Spleen (tissue), 11 donors: Measurements from ENCODE around the gene MED26. TPM values are rescaled to one million over a fixed set of nuclear protein-coding genes. Genes with fewer than 3 reads are reported as not detected.

Experiments used
- DNase-seq: peaks from one replicate; pipeline ENCODE4 v3.0.0-alpha.2; 2020
- H3K27ac ChIP-seq, 8 donors: fragments of 200-600 bp; sonication (generic) in 7 of 8; 1 replicate in 4 of 8; 2 replicates in 4 of 8; pipeline versions ENCODE4 v1.5.0 to v1.8.0; 2016 to 2021; ENCODE audit warnings: inconsistent platforms in 4 of 8, mild to moderate bottlenecking in 4 of 8, moderate library complexity in 1 of 8
- H3K27me3 ChIP-seq, 7 donors: fragments of 200-600 bp; sonication (generic) in 6 of 7; replicated peaks in 1 of 7; 1 replicate in 4 of 7; 2 replicates in 3 of 7; pipeline versions ENCODE4 v1.5.0 to v1.8.0; 2016 to 2021; ENCODE audit warnings: inconsistent platforms in 3 of 7, mild to moderate bottlenecking in 1 of 7
- H3K36me3 ChIP-seq, 6 donors: fragments of 200-600 bp; sonication (generic) in 5 of 6; 1 replicate in 4 of 6; 2 replicates in 2 of 6; pipeline versions ENCODE4 v1.5.0 to v1.8.0; 2016 to 2021; ENCODE audit warnings: inconsistent platforms in 2 of 6
- H3K4me1 ChIP-seq, 6 donors: fragments of 200-600 bp; sonication (generic) in 5 of 6; 1 replicate in 3 of 6; 2 replicates in 3 of 6; pipeline versions ENCODE4 v1.5.0 to v1.8.0; 2016 to 2021; ENCODE audit warnings: inconsistent platforms in 3 of 6
- H3K4me3 ChIP-seq, 8 donors: fragments of 200-600 bp; sonication (generic) in 7 of 8; 1 replicate in 4 of 8; 2 replicates in 4 of 8; pipeline versions ENCODE4 v1.5.0 to v1.8.0; 2016 to 2021; ENCODE audit warnings: inconsistent platforms in 4 of 8, mild to moderate bottlenecking in 4 of 8, moderate library complexity in 2 of 8
- H3K9me3 ChIP-seq, 8 donors: fragments of 200-600 bp; sonication (generic) in 7 of 8; 1 replicate in 4 of 8; 2 replicates in 4 of 8; pipeline versions ENCODE4 v1.5.0 to v1.8.0; 2016 to 2021; ENCODE audit warnings: inconsistent platforms in 4 of 8
- POLR2A ChIP-seq, 3 donors: fragments of 450-650 bp; IDR thresholded peaks; one replicate each; pipeline ENCODE4 v1.5.1; 2017; ENCODE audit warnings: antibody characterized with exemption in 3 of 3, mild to moderate bottlenecking in 1 of 3
- POLR2AphosphoS5 ChIP-seq, 3 donors: sonication (generic); formaldehyde crosslinking; IDR thresholded peaks; one replicate each; pipeline ENCODE4 v1.5.1; 2017; ENCODE audit warnings: antibody characterized with exemption in 3 of 3
- WGBS, 5 donors: extraction: QIAGEN DNeasy Blood & Tissue Kit in 3 of 5; methylation state at CpG; one replicate each; pipeline versions ENCODE4 v1.1.5 to v1.1.7; 2013 to 2018; 5-methylcytosine and 5-hydroxymethylcytosine counted together
- intact Hi-C: fragments of 100-400 bp; cut with DNase I; formaldehyde crosslinking; loops from one replicate; pipeline ENCODE4 v1.15.0; 2023; ENCODE audit warnings: low total_unique reads
- polyA plus RNA-seq, 3 donors: library from polyadenylated mRNA; stranded (reverse); fragments of 200-250 nt; gene quantifications; one replicate each; pipeline ENCODE4 v1.2.1, GENCODE V29; 2013
- total RNA-seq, 7 donors: library from RNA; depleted of rRNA in 3 of 7; stranded (reverse); fragments of >200 nt in 3 of 7; fragmentation: NEBNext Ultra II Directional in 4 of 7; extraction: Animal tissue kit (Norgen Biotek cat#: 25700) in 4 of 7; gene quantifications; one replicate each; pipeline versions ENCODE4 v1.1.0 to v1.2.1, GENCODE V29; 2016 to 2021
- TF ChIP-seq, protein P1 (sequence below), 11 experiments: fragments of 200-600 bp in 7 of 11; fragments of 450-650 bp in 4 of 11; sonication (generic) in 4 of 11; IDR thresholded peaks in 8 of 11; conservative IDR thresholded peaks in 3 of 11; 1 replicate in 7 of 11; 2 replicates in 4 of 11; pipeline versions ENCODE4 v1.4.0 to v1.8.0; 2016 to 2021; ENCODE audit warnings: antibody characterized with exemption in 11 of 11, inconsistent platforms in 4 of 11, mild to moderate bottlenecking in 1 of 11
- donor health status: healthy with polysubstance abuse.
- donor health status: DM: no; HTN: no; CAD: no; lungs with moderate emphysema.
- donor health status: DM: no; HTN: no; CAD: no.
- donor health status: Bipolar disorder and iron deficiency.
- donor health status: healthy.
- donor health status: DM: no; HTN: no; CAD: no.
- donor health status: DM: yes; HTN: yes; CAD: no.

The MED26 gene
- total and polyA plus RNA-seq, 10 donors, result 6.5 to 20.4 (median 15.7) TPM

DNA sequence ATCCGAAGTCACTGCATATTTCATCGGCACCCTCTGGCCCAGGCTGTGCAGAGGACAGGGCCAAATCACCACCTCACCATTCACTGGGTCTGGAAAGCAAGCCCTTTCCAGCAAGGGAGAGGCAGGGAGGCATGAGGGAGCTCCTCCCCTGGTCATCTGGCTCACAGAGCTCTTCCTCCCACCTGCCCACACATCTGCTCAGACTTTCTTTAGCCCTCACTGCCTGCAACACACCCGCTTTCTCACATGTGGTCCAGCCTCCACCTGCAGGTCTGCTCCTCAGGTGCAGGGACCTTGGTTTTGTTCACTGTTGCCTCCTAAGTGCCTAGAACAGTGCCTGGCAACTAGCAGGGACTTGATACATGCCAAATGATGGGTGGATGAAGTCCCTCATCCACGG is 34.8 kb downstream of the MED26 start:
- Histone ChIP-seq H3K27ac (peak overlapping the region in 3 of 8 donors; percentile 65 to 83 (median 67)), H3K36me3 (no peaks in the 10 kb centered on the region), H3K27me3 (no peaks in the 10 kb centered on the region), H3K9me3 (no peaks in the 10 kb centered on the region), H3K4me3 (no peak overlapping the region), H3K4me1 (peaks cover 42 to 96% (median 81%) of the 10 kb centered on the region in 6 donors)
- no peak for TF ChIP-seq POLR2AphosphoS5 (IDR thresholded peaks at IDR 0.05)
- no peak for TF ChIP-seq POLR2A (IDR thresholded peaks at IDR 0.05)
- TF ChIP-seq, protein P1, sequence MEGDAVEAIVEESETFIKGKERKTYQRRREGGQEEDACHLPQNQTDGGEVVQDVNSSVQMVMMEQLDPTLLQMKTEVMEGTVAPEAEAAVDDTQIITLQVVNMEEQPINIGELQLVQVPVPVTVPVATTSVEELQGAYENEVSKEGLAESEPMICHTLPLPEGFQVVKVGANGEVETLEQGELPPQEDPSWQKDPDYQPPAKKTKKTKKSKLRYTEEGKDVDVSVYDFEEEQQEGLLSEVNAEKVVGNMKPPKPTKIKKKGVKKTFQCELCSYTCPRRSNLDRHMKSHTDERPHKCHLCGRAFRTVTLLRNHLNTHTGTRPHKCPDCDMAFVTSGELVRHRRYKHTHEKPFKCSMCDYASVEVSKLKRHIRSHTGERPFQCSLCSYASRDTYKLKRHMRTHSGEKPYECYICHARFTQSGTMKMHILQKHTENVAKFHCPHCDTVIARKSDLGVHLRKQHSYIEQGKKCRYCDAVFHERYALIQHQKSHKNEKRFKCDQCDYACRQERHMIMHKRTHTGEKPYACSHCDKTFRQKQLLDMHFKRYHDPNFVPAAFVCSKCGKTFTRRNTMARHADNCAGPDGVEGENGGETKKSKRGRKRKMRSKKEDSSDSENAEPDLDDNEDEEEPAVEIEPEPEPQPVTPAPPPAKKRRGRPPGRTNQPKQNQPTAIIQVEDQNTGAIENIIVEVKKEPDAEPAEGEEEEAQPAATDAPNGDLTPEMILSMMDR (IDR thresholded peaks at IDR 0.05 in 8 of 11, conservative IDR thresholded peaks at IDR 0.05 in 3 of 11), result no peak
- intact Hi-C loops, result no loop called here
- DNase-seq, result no peak
- 90 to 94% (median 91%) methylated on average over 2 to 4 of the region's 4 CpGs for WGBS, 5 donors

DNA sequence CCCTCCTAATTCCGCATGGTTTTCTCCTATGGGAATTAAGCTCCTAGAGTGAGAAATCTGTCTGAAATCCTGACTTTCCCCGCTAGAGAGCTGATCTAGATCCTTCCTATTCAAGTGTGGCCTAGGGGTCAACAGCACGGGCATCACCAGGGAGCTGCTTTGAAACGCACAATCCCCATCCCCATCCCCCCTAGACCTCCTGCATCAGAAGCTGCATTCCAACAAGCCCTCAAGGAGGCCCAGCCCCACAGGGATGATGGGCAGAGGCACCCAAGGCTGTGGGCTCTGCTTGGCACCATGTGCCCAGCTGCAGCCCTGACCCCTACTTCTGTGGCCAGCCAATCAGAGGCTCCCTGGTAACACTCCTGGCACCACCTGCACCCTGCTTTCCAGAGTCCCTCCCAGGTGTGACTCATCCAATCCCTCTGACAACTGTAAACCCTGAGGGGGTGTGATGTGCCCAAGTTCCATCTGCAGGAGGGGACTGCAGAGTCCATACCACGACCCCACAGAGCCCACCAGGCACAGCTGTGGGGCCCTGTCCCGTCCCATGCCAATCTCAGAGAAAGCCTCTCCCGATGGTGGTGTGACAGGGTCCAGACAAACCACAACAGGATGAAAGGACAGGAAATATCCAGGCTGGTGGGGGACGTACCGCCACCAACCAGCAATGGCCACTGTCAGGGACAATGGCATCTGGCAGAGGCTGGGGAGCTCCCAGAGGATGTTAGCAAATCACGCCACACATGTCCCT is 36.0 kb downstream of the MED26 start:
- Histone ChIP-seq H3K4me3 (no peak overlapping the region), H3K4me1 (peaks cover 52 to 100% (median 92%) of the 10 kb centered on the region in 6 donors), H3K27ac (no peak overlapping the region), H3K9me3 (no peaks in the 10 kb centered on the region), H3K36me3 (no peaks in the 10 kb centered on the region), H3K27me3 (no peaks in the 10 kb centered on the region)
- WGBS, 5 donors, result 64 to 78% (median 72%) methylated on average over 9 to 10 of the region's 10 CpGs
- no peak for DNase-seq
- intact Hi-C loops, result no loop called here
- TF ChIP-seq POLR2A (IDR thresholded peaks at IDR 0.05) (no peak), POLR2AphosphoS5 (IDR thresholded peaks at IDR 0.05) (no peak)
- TF ChIP-seq, protein P1 (IDR thresholded peaks at IDR 0.05 in 8 of 11, conservative IDR thresholded peaks at IDR 0.05 in 3 of 11), result no peak

DNA sequence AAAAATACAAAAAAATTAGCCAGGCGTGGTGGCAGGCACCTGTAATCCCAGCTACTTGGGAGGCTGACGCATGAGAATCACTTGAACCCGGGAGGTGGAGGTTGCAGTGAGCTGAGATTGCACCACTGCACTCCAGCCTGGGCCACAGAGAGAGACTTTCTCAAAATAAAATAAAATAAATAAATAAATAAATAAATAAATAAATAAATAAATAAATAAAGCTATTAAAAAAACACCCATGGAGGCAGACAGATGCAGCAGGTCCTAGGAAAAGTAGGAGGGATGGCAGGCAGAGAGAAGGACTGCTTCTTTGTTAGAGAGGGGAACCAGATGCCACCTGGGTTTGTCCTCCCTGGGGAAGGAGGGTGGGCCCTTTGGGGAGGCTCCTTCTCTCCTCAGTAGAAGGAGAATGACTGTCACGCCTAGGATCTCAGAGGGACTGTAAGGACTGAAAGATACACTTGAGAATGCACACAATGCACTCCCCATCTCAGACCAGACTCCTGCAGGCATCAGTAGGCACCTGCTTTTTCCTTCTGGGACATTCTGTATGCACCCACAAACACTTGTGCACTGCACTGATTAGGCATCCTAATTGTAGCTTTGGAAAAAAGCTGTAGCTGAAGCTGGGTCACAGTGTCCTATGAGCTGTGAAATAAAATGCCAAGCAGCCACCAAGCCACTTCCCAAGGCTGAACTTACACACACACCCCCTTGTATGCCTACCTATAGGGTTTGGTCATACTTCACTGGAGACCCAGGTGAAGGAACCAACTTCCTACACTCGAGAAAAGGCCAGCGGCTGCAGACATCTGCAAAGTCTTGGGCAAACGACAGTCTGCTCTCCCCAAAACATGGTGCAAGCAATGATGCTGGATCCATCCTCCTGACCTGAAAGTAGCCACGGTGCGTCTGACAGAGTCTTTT is 36.9 kb downstream of the MED26 start:
- no peak for TF ChIP-seq POLR2A (IDR thresholded peaks at IDR 0.05)
- TF ChIP-seq, protein P1 (IDR thresholded peaks at IDR 0.05 in 8 of 11, conservative IDR thresholded peaks at IDR 0.05 in 3 of 11), result no peak
- TF ChIP-seq POLR2AphosphoS5 (IDR thresholded peaks at IDR 0.05), result no peak
- Histone ChIP-seq H3K36me3 (no peaks in the 10 kb centered on the region), H3K4me3 (no peak overlapping the region), H3K9me3 (no peaks in the 10 kb centered on the region), H3K27me3 (no peaks in the 10 kb centered on the region), H3K4me1 (peaks cover 61 to 100% (median 98%) of the 10 kb centered on the region in 6 donors), H3K27ac (no peak overlapping the region)
- intact Hi-C loops, result no loop called here
- no peak for DNase-seq
- WGBS, 5 donors, result 80 to 87% (median 84%) methylated on average over 8 to 9 of the region's 9 CpGs

DNA sequence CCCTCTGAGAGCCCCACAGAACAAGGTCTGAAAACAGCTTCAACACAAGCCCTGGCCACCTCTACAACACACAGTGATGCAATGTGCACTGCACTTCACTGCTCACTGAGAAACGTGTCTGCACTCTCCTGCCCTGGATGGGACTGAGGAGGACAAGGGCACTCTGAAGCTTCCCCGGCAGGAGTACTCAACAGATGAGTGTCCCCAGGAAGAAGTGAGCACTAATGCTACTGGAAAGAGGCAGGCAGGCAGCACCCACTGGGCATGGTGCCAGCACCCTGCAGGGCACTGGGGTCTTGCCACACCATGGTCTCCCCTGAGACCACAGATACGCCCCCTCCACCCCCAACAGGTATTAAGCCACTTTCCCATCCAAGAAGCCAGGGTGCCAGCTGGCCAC is 38.1 kb downstream of the MED26 start:
- Histone ChIP-seq H3K4me1 (peaks cover 73 to 100% (median 100%) of the 10 kb centered on the region in 6 donors), H3K9me3 (no peaks in the 10 kb centered on the region), H3K27me3 (no peaks in the 10 kb centered on the region), H3K36me3 (no peaks in the 10 kb centered on the region), H3K27ac (no peak overlapping the region), H3K4me3 (no peak overlapping the region)
- no peak for TF ChIP-seq POLR2A (IDR thresholded peaks at IDR 0.05)
- TF ChIP-seq, protein P1 (IDR thresholded peaks at IDR 0.05 in 8 of 11, conservative IDR thresholded peaks at IDR 0.05 in 3 of 11), result no peak
- no peak for TF ChIP-seq POLR2AphosphoS5 (IDR thresholded peaks at IDR 0.05)
- no peak for DNase-seq
- intact Hi-C loops, result no loop called here
- WGBS, 5 donors, result 46 to 73% (median 57%) methylated on average over 2 to 3 of the region's 3 CpGs
